ENCODE results near the gene DPF1. TPM values are rescaled to one million over a fixed set of nuclear protein-coding genes. Genes with fewer than 3 reads are reported as not detected.
A peak's percentile ranks its signal among the peaks of the same experiment; 100 is the strongest.

The DPF1 gene

DNA sequence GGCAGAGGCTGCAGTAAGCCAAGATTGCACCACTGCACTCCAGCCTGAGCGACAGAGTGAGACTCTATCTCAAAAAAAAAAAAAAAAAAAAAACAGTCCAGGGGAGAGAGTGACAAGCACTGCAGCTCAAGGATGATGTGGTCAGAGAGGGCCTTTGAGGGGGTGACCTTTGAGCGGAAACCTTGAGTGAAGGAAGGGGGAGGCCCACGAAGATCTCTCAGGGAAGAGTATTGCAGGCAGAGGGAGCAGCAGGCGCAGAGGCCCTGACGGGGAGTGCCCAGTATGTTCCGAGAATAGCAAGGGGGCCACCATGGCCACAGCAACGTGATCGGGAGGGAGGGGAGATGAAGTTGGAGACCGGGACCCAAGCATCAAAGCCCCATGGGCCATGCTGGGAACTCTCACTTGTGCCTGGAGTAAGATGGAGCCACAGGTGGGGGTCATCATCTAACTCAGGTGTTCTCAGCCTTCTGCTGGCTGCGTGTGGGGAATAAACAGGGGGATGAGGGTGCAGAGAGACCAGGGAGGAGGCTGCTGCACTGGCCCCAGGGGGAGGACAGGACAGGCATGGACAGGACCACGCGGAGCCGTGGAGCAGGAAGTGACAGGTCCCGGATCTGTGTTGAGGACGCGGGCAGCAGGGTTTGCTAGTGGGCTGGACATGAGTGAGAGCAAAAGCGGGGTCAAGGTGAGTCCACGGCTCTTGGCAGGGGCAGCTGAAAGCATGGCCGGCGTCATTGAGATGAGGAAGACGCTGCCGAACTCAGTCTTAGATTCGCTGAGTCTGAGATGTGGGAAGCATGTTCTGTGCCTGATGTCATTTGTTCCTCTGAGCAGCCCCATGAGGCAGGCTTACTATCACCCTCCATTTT is 60.4 kb downstream of the DPF1 start:
- no peak overlapping the region for H3K4ac ChIP-seq (ENCODE audit: low read depth, low read length)
- H3K36me3 ChIP-seq (ENCODE audit: control insufficient read depth, insufficient read depth, low read length): peaks cover 6% of the 10 kb centered on the region
- DNase-seq: no peak
- H4K5ac ChIP-seq (ENCODE audit: low read length): no peak overlapping the region
- no peaks in the 10 kb centered on the region for H3K79me1 ChIP-seq (ENCODE audit: low read length)
- H3K18ac ChIP-seq (ENCODE audit: low read length): no peak overlapping the region
- no CpG with 5 or more reads among the region's 23 CpGs for WGBS (ENCODE audit: extremely low coverage, insufficient coverage, low lambda C conversion rate)
- H4K8ac ChIP-seq (ENCODE audit: low read depth, low read length): no peak overlapping the region
- no peak overlapping the region for H3K9ac ChIP-seq (ENCODE audit: low read length)
- no peak overlapping the region for H2BK15ac ChIP-seq (replicated peaks; ENCODE audit: low read depth)
- H3K4me1 ChIP-seq (ENCODE audit: control insufficient read depth, low read depth, low read length): no peaks in the 10 kb centered on the region
- H3K23ac ChIP-seq (ENCODE audit: low read length): no peak overlapping the region
- H3K56ac ChIP-seq (ENCODE audit: low read length): no peak overlapping the region
- H3K79me2 ChIP-seq (ENCODE audit: control insufficient read depth, insufficient read depth, low read length): no peaks in the 10 kb centered on the region
- no peak overlapping the region for H2AK5ac ChIP-seq (ENCODE audit: low read length)
- H2BK5ac ChIP-seq (ENCODE audit: low read length): no peak overlapping the region
- H3K27ac ChIP-seq (ENCODE audit: low read depth, low read length): no peak overlapping the region
- no peaks in the 10 kb centered on the region for H3K27me3 ChIP-seq (ENCODE audit: insufficient read depth, low read length, poor library complexity)
- H3K4me2 ChIP-seq (ENCODE audit: low read length): no peak overlapping the region
- H3K4me3 ChIP-seq (ENCODE audit: low read length): no peak overlapping the region
- H2BK120ac ChIP-seq (ENCODE audit: low read depth, low read length): no peak overlapping the region

DNA sequence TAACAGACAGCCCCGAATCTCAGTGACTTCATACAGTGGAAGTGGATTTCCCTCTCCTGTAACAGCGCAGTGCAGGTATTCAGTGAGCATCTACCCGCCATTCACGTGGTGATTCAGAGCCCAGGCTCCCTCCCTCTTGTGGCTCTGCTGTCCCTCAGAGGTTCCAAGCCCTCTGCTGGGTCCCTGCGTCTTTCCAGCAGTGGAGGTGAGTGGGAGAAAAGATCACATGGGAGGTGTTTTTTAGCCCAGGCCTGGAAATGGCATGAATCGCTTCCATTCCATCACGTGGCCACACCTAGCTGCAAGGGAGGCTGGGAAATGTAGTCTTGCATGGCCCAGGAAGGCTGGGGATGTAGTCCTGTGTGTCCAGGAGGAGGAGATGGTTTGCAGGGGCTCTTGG is 61.4 kb downstream of the DPF1 start:
- Histone ChIP-seq H3K23ac (ENCODE audit: low read length) (no peak overlapping the region), H3K27ac (ENCODE audit: low read depth, low read length) (no peak overlapping the region), H3K4me1 (ENCODE audit: control insufficient read depth, low read depth, low read length) (no peaks in the 10 kb centered on the region), H3K4me2 (ENCODE audit: low read length) (no peak overlapping the region), H3K9ac (ENCODE audit: low read length) (no peak overlapping the region), H2AK5ac (ENCODE audit: low read length) (no peak overlapping the region), H3K4me3 (ENCODE audit: low read length) (no peak overlapping the region), H2BK15ac (replicated peaks; ENCODE audit: low read depth) (no peak overlapping the region), H2BK5ac (ENCODE audit: low read length) (no peak overlapping the region), H3K56ac (ENCODE audit: low read length) (no peak overlapping the region), H3K79me1 (ENCODE audit: low read length) (no peaks in the 10 kb centered on the region), H3K36me3 (ENCODE audit: control insufficient read depth, insufficient read depth, low read length) (peaks cover 6% of the 10 kb centered on the region), H3K27me3 (ENCODE audit: insufficient read depth, low read length, poor library complexity) (no peaks in the 10 kb centered on the region), H3K18ac (ENCODE audit: low read length) (no peak overlapping the region), H4K5ac (ENCODE audit: low read length) (no peak overlapping the region), H3K79me2 (ENCODE audit: control insufficient read depth, insufficient read depth, low read length) (no peaks in the 10 kb centered on the region), H4K8ac (ENCODE audit: low read depth, low read length) (no peak overlapping the region), H2BK120ac (ENCODE audit: low read depth, low read length) (no peak overlapping the region), H3K4ac (ENCODE audit: low read depth, low read length) (no peak overlapping the region)
- DNase-seq: peak; percentile 15
- no CpG with 5 or more reads among the region's 7 CpGs for WGBS (ENCODE audit: extremely low coverage, insufficient coverage, low lambda C conversion rate)

DNA sequence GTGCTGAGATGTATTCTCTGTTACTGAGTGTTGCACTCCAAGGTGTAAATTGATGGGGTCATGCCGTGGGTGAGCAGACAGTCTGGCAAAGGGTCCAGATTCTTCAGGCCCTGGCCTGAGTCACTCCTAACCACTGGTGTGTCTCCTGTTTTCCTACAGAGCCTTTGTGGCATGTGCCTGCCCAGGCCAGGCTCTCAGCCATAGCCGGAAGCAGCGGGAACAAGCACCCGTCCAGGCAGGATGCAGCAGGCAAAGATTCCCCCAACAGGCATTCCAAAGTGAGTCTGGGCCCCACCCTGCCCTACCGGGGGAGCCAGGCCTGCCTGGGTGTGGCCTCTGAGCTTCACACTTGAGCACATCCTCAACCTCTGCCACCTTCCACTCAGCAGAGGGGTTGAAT is 61.9 kb downstream of the DPF1 start:
- no CpG with 5 or more reads among the region's 5 CpGs for WGBS (ENCODE audit: extremely low coverage, insufficient coverage, low lambda C conversion rate)
- H3K56ac ChIP-seq (ENCODE audit: low read length): no peak overlapping the region
- H3K27me3 ChIP-seq (ENCODE audit: insufficient read depth, low read length, poor library complexity): no peaks in the 10 kb centered on the region
- no peak overlapping the region for H3K9ac ChIP-seq (ENCODE audit: low read length)
- no peak overlapping the region for H4K8ac ChIP-seq (ENCODE audit: low read depth, low read length)
- no peaks in the 10 kb centered on the region for H3K4me1 ChIP-seq (ENCODE audit: control insufficient read depth, low read depth, low read length)
- no peak overlapping the region for H3K27ac ChIP-seq (ENCODE audit: low read depth, low read length)
- no peaks in the 10 kb centered on the region for H3K79me1 ChIP-seq (ENCODE audit: low read length)
- H4K5ac ChIP-seq (ENCODE audit: low read length): no peak overlapping the region
- H3K4ac ChIP-seq (ENCODE audit: low read depth, low read length): no peak overlapping the region
- H2BK5ac ChIP-seq (ENCODE audit: low read length): no peak overlapping the region
- H3K4me2 ChIP-seq (ENCODE audit: low read length): no peak overlapping the region
- no peak overlapping the region for H3K4me3 ChIP-seq (ENCODE audit: low read length)
- H3K23ac ChIP-seq (ENCODE audit: low read length): no peak overlapping the region
- no peak overlapping the region for H2BK120ac ChIP-seq (ENCODE audit: low read depth, low read length)
- H2AK5ac ChIP-seq (ENCODE audit: low read length): no peak overlapping the region
- H3K18ac ChIP-seq (ENCODE audit: low read length): no peak overlapping the region
- H2BK15ac ChIP-seq (replicated peaks; ENCODE audit: low read depth): no peak overlapping the region
- peaks cover 6% of the 10 kb centered on the region for H3K36me3 ChIP-seq (ENCODE audit: control insufficient read depth, insufficient read depth, low read length)
- no peaks in the 10 kb centered on the region for H3K79me2 ChIP-seq (ENCODE audit: control insufficient read depth, insufficient read depth, low read length)
- no peak for DNase-seq

Small RNA genes lying within 50 kb of the gene (small RNA-seq; reads per million reads assigned to genes)
- gene RN7SL663P (ENCODE audit: insufficient read depth): not detected

Measured in mesendoderm (in vitro differentiated cells).